Activated CD8-positive, alpha-beta memory T cell treated with anti-CD3 and anti-CD28 coated beads for 36 hours (primary cell): ENCODE results near the gene RPP21. TPM values are rescaled to one million over a fixed set of nuclear protein-coding genes. Genes with fewer than 3 reads are reported as not detected.
"Not testable (repeated sequence)": the region's sequence is repeated elsewhere in the genome, so short reads cannot be mapped to it uniquely, and the experiment has no call there.

Experiments
- CTCF ChIA-PET: fragments of 350-600 bp; sonication (Branson Sonifier 250); formaldehyde crosslinking; loops from one replicate; lab custom pipeline; 2021; ENCODE audit warnings: antibody characterized with exemption; lab: Charles Lee
- POLR2A ChIA-PET: fragments of 350-600 bp; sonication (Branson Sonifier 250); formaldehyde crosslinking; loops from one replicate; lab custom pipeline; 2021; ENCODE audit warnings: antibody characterized with exemption; lab: Charles Lee
- total RNA-seq, 2 experiments: library from RNA; stranded (reverse); gene quantifications; one replicate each; pipeline ENCODE4 v1.2.3, GENCODE V29; 2021

The RPP21 gene
- total RNA-seq, 2 experiments from 2014 or later, result 38.2 to 42.3 TPM

- POLR2A ChIA-PET, result no interaction called here
- CTCF ChIA-PET, result interaction anchor here (0.5 to 2.1 kb wide), 16 partner anchors 9 to 716 kb away, joined by 3 to 8 read pairs (median 3); no protein-coding TSS in a partner anchor
These were observed 13.0 kb downstream of the RPP21 start for GRCh38 chr6:30357678-30358540.

GRCh38 chr6:30359276-30359675, 14.3 kb downstream of the RPP21 start:
- CTCF ChIA-PET, result interaction anchor here (1.1 to 2.1 kb wide), 5 partner anchors 38 to 154 kb away, joined by 3 to 8 read pairs (median 7); no protein-coding TSS in a partner anchor
- POLR2A ChIA-PET, result no interaction called here

- CTCF ChIA-PET, result no interaction called here
- POLR2A ChIA-PET, result no interaction called here
These were observed 15.2 kb downstream of the RPP21 start for GRCh38 chr6:30360139-30360538.

- ChIA-PET POLR2A (no interaction called here), CTCF (no interaction called here)
These were observed 16.7 kb downstream of the RPP21 start for GRCh38 chr6:30361661-30362060.

- POLR2A ChIA-PET, result no interaction called here
- CTCF ChIA-PET, result no interaction called here
These were observed 18.5 kb downstream of the RPP21 start for GRCh38 chr6:30363459-30363858.

GRCh38 chr6:30364591-30364990, 19.6 kb downstream of the RPP21 start:
- CTCF ChIA-PET, result no interaction called here
- POLR2A ChIA-PET, result no interaction called here

GRCh38 chr6:30369280-30369679, 24.3 kb downstream of the RPP21 start:
- POLR2A ChIA-PET, result not testable (repeated sequence)
- CTCF ChIA-PET, result interaction anchor here (1.5 kb wide), 1 partner anchor 12 kb away, joined by 3 read pairs; no protein-coding TSS in a partner anchor

- CTCF ChIA-PET, result no interaction called here
- POLR2A ChIA-PET, result no interaction called here
These were observed 33.5 kb downstream of the RPP21 start for GRCh38 chr6:30378290-30378937.

- POLR2A ChIA-PET, result no interaction called here
- CTCF ChIA-PET, result no interaction called here
These were observed 35.5 kb downstream of the RPP21 start for GRCh38 chr6:30380464-30380863.

GRCh38 chr6:30386166-30386565, 41.2 kb downstream of the RPP21 start:
- CTCF ChIA-PET, result no interaction called here
- POLR2A ChIA-PET, result no interaction called here

- ChIA-PET CTCF (no interaction called here), POLR2A (no interaction called here)
These were observed 46.3 kb downstream of the RPP21 start for GRCh38 chr6:30391240-30391639.

GRCh38 chr6:30394139-30394538, 49.2 kb downstream of the RPP21 start:
- ChIA-PET CTCF (no interaction called here), POLR2A (no interaction called here)

Other genes starting within 250 kb of the RPP21 start
- not detected for gene TRIM31, start 232.1 kb upstream of the RPP21 start, total RNA-seq
- gene TRIM40, start 209.0 kb upstream of the RPP21 start, total RNA-seq, result not detected
- gene TRIM10, start 183.9 kb upstream of the RPP21 start, total RNA-seq, result not detected
- gene TRIM15, start 181.6 kb upstream of the RPP21 start, total RNA-seq, result not detected
- gene TRIM26, start 131.8 kb upstream of the RPP21 start, total RNA-seq, result 10 to 100 TPM; 77.0 to 86.9 TPM
- gene TRIM39, start 18.2 kb upstream of the RPP21 start, total RNA-seq, result 10 to 100 TPM; 18.6 to 20.6 TPM
- 100 to 1,000 TPM; 349 to 357 TPM for gene HLA-E, start 144.4 kb downstream of the RPP21 start, total RNA-seq
- 100 to 1,000 TPM; 112 to 119 TPM for gene GNL1, start 211.3 kb downstream of the RPP21 start, total RNA-seq
- 10 to 100 TPM; 28.5 to 30.5 TPM for gene PRR3, start 212.1 kb downstream of the RPP21 start, total RNA-seq
- gene ABCF1, start 226.3 kb downstream of the RPP21 start, total RNA-seq, result 100 to 1,000 TPM; 128 to 132 TPM